NOMO-1 treated with dmso at 0.1 percent for 144 hours (cell line): Measurements from ENCODE around the gene CDK9.
"Not testable (repeated sequence)": the region's sequence is repeated elsewhere in the genome, so short reads cannot be mapped to it uniquely, and the experiment has no call there.

ENCODE experiments used
- DNase-seq: peaks from one replicate; lab custom pipeline; 2025; ENCODE audit not compliant: unreplicated experiment; lab: John Stamatoyannopoulos, UW

CDK9 gene

DNA sequence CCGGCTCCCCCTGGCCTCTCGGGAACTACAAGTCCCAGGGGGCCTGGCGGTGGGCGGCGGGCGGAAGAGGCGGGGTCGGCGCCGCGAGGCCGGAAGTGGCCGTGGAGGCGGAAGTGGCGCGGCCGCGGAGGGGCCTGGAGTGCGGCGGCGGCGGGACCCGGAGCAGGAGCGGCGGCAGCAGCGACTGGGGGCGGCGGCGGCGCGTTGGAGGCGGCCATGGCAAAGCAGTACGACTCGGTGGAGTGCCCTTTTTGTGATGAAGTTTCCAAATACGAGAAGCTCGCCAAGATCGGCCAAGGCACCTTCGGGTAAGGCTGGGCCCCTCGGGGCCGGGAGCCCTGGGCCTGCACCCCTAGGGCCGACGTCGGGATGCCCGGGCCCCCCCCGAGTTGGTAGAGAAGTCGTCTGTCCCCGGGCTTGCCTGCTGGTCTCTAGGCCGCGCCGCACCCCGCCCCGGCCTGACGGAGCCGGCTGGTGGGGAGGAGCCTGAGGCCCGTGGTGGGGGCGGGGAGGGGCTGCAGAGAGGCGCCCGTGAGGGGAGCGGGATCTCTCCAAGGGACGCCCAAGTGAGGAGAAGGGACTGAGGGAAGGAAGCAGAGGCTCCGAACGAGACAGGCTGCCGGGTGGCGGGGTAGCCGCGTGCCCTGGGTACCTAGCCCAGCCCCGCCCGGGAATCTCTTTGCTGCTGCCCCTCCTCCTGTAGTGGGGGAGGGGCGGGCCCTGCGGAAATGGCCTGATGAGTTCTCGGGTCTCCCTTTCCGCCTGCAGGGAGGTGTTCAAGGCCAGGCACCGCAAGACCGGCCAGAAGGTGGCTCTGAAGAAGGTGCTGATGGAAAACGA lies at the start of gene CDK9:
CDK9 (plus strand) TSS at position 102 of the 840 bp plus-strand sequence; CDS start at position 217, 115 bp downstream.
- peak; percentile 78 for DNase-seq

DNA sequence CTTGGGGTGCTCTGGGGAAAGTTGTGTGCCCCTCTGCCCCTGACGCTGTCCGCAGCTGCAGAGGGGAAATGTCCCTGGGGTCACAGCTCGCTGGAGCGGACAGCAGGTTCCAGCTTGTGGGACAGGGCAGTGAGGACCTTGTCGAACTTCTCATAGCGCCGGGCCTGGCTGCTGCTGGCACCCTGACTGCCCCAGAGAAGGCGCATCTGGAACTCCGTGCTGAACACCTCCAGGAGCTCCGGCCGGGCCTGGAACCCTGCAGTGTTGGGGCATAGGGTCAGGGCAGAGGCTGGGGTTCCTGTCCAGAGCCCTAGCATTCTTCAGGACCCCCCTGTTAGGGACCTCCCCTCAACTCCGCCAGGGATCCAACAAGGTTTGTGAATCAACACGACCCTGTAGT lies 47.2 kb upstream of the CDK9 start:
- no peak for DNase-seq

DNA sequence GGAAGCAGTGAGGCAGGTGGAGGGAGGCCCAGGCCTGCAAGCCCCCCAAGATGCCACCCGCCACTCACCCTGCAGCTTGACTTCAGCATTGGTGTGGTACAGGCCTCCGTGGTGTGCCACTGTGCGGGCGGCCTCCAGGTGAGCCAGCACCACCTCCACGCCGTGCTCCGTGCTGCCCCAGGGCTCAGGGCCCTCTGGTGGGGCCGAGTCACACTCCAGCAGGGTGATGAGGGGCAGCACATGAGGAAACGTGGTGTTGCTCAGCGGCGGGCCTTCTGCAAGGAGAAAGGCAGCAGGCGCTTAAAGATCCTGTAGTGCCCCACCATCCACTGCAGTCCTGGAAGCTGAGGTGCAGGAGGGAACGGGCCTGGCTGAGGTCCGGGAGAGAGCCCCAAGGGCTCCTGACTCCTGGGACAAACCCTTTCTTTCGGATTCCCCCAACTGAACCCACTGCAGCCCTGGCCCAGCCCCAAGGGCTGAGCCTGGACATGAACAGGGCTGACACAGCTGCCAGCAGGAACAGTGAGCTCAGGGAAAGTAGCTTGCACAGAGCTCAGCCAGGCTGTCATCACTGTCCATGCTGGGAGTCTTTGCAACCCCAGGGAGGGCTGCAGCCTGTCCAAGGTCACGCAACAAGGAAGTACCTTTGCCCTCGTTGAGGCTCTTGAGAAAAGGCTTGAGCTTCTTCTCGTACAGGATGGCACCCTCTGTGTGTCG lies 46.1 kb upstream of the CDK9 start:
- no peak for DNase-seq

DNA sequence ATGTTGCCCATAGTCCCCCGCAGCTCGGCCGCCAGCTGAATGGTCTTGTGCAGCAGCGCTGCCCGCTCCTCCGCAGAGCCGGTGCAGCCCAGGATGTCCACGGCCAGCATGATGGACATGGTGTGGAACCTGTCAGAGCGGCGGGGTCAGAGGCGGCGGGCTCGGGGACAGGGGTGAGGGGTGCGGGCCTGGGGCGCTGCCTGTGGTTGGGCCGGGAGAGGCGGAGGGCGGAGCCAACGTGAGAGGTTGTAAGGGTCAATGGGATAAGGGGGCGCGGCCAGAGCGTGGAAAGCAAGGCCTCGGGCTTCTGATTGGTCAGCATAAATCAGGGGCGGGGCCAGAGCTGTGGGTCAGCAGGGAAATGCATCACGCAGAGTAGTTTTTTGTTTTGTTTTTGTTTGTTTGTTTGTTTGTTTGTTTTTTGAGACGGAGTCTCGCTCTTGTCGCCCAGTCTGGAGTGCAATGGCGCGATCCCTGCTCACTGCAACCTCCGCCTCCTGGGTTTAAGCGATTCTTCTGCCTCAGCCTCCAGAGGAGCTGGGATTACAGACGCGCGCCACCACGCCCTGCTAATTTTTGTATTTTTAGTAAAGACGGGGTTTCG lies 43.9 kb upstream of the CDK9 start:
- no peak for DNase-seq

DNA sequence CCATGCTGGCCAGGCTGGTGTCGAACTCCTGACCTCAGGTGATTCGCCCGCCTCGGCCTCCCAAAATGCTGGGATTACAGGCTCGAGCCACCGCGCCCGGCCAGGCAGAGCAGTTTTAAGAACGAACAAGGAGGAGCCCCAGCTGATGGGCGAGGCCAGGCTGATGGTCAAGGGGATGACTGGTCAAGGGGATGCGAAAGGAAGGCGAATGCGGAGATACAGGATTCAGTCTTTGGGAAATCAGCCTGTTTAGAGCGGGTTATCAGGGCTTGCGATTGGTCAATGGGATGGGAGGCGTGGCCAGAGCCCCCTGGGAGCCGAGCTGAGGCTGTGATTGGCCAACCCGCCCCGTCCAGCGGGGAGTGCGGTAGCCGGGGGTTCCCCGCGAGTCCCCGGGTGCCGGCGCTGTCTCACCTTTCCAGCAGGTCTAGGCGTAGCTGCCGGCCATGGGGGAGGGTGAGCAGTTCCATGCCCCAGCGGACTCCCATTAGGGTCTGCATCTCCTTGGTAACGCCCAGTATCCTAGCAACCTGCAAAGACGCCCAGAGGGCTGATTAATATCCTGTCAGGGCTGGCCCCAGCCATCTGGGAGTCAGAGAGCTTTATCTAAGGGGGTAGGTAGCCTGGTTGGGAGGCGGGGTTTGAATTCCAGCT lies 43.3 kb upstream of the CDK9 start:
- no peak for DNase-seq

DNA sequence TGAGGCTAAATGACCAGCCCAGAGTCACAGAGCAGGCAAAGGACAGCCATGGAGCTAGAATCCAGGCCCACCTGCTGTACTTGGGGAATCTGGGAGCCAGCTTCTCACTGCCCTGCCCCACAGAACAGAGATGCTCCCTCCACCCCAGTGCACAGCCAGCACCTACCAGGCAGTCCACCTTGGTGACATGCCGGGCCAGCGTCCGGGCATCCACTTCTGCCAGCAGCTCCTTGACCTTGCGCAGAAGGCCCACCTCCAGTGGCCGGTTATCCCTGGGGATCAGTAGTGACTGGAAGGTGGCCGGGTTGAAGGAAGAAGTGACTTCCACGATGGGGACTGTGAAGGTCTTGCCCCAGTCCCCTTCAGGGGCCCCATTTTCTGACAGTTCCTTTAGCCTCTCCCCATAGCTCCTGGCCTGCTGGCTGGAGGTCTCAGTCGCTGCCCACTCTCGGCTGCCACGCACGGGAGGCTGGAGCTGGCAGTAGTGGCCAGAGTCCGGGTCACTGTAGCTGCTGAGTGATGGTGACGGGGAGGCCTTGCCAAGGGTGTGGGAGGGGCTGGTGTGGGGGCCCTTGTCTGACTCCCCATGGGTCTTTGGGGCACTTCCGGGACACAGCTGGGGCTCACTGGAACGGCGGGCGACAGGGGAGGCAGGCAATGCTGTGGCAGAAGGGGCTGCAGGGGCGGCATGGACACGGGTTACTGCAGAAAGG lies 41.3 kb upstream of the CDK9 start:
- DNase-seq: no peak

DNA sequence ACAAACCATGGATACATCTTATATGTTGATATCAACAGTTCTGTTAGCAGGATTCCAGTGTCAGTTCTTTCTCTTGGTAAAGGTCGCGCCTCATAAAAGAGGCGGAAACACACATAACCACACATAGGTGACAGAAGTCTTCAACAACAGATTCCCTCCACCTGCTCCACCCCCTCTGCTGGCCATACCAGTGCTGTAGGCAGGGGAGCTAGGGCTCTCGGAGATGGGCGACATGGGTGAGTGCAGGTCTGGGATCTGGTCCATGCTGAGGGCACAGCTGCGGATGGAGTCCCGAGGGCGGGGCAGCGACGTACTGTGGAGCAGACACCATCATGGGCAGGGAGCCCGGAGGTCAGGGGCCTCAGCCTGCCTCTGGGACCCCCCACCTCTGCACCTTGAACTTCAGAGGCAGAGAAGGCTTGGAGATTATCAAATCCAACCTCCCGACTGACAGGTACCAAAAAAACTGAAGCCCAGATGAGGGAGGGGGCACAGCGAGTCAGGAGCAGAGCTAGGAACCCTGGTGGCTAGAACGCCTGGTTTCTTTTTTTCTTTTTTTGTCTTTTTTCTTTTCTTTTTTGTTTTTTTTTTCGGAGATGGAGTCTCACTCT lies 38.8 kb upstream of the CDK9 start:
- no peak for DNase-seq

DNA sequence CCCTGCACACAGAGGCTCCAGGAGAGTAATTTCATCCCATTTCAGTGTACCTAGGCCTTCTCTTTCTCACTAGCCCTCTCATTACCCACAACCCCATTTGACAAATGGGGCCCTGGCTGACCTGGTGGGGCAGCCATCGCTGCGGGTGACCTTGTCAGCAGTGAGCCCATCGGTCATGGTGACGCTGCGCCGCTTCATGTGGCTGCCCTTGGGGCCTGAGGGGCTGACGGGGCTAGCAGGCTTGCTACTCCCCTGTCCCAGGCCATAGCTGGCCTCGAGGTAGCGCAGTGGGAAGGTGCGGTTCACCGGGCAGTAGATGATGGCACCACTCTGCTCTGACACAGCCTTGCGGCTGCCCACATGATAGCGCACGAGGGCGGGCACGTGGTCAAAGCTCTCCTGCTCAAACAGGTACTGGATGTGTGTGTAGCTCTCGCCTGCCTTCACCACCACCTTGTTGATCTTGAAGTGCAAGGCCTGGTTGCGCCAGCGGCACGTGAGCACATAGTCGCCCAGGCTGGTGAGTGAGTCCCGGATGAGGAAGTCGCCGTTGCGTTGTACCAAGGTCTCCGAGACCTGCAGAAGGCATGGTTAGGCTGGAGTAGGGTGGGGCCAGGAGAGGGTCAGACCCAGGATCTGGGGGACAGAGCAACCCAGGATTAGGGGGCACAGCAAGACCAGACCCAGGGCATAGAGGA lies 36.6 kb upstream of the CDK9 start:
- DNase-seq: no peak

DNA sequence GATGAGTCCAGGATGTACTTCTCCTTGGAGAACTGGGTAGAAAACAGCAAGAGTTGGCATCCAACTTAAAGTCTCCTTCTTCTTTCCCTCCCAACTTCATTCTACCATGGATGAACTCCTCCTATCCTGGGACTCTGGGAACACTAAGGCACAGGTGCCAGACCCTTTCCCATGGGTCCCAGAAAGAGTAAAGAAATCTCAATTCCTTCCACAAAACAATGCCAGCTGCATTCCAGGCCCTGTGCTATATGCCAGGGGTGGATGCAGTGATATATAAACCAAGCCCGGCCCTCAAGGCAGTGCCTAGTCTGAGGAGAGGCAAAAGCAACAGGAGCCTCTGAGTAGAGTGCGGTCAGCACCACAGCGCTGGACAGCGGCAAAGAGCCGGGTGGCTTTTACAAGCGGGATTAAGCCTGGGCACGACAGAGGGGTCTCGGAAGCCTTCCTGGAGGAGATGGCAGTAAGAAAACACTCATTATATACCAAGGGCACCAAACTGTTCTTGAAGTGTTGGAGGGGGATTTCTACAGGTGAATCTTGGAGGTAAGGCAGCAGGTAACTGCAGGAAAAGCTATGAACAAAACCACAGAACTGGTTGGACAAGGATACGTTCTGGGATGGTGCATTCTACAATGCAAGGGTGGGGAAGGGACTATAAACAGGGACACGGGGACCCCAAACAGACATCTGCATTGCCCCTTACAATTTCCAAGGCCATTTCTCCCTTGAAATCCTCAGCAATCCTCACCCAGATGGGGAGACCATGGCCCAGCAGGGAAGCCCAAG lies 34.4 kb upstream of the CDK9 start:
- no peak for DNase-seq

DNA sequence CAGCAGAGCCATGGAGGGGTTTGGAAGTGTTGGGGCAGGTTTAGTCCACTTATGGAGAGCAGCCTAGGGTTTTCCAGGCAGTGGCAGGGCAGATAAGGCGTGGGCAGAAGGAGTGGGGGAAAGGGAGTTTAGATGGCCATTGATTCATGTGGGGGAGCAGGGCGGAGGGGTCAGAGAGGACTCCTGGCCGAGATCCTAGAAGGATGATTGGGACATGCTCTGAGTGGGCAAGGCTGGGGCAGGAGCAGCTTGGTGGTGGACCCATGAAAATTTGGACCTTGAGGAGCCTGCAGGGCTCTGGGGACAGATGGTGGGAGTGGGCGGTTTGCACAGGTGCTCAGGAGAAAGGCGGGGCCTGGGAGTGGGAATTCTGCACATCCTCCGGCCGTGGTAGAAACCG lies 32.7 kb upstream of the CDK9 start:
- DNase-seq: no peak

DNA sequence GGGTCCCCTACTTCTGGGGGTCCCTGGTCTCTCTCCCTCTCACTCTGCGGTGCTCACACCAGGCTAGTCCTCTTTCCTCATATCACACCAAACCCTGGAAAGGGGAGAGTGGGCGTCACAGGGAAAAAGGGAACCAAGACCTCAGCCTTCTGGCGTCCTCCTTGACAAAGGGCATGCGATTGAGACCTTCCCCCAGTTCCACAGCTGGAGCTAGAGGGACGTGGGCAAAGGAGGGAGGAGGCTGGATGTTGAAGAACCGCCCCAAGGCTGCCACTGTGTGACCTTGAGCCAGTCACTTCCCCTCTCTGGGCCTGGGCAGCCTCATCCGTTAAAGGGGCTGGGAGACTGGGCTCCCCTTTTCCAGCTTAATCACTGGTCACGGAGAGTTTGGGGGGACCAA lies 32.2 kb upstream of the CDK9 start:
- no peak for DNase-seq

DNA sequence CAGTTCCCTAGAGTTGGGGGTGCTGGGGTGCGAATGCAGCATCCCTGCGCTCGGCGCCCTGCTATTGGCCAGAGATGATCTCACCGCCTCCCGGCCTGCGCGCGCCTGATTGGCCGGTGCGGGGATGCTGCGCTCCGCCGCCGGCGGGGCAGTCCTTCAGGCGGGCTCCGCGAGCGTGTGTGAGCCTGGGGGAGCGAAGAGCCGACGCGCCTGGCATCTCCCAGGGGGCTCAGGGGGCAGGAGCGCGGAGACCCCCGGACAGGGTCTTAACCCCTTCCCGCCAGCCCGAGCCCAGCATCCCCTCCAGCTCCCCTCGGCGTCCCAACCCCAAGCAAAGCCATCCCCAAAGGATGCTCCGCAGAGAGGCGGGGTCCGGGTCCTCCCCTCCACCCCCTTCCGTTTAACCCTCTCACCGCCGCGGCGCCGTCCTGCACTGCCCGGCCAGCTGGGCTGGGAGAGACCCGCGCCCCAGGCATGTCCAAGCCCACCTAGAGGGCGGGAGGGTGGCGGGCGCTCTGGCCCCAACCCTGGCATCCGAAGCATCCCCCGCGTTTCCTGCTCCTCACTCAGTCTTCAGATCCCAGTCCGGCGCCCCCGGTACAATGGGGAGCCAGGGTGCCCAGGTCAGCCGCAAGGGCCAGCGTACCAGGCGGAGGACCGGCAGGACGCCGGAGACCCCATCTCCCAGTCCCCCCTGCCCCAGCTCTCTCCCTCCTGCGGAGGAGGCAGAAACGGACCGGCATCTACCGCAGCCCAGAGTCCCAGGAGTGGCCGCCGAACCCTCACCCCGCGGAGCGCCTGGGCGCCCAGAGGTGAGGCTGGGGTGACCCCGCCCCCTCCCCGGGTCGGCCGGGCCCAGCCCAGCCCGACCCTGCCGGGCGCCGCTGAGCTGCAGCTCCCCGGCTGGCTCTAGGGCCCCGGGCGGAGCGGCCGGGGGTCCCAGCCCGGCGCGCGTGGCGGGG lies 31.5 kb upstream of the CDK9 start:
- no peak for DNase-seq

DNA sequence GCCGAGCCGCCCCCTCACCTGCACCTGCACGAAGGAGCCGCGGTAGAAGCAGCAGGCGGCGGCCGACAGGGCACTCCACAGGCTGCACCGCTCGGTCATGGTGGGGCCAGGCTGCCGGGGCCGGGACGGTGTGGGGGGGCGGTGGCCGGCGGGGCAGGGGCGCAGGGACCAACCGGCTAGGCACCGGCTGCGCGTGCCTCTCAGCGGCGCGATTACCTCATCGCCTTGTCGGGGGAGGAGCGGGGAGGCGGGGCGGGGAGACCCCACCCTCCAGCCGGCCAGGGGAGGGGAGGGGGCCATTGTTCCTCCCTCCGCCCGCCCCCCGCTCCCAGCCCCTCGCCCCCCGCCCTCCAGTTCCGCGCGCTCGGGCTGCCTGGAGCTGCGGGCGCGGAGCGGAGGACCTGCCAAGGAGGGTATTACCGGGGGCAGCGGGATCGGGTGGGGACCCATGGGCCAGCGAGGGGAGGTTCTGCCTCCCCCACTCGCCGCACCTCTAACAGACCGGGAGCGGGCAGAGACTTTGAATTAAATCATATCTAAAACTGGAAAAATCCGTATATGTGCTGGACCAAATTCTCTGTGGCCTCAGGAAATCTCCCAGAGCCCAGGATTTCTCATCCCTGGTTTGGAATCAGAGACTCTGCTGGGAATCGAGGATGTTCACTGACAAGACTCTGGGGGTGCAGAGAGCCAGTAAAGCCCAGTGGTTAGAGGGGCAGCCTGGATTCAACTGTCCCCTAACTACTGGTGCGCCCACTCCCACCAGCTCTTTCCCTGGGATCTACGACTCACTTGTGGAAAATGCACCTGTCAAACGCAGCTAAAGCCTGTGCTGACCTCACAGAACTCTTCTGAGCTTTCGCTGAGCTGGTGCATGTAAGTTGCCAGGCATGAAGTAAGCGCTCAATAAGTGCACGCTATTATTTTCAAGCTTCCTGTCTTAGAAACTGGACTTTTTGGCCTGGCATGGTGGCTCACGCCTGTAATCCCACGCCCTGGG lies 30.5 kb upstream of the CDK9 start:
- DNase-seq: no peak

DNA sequence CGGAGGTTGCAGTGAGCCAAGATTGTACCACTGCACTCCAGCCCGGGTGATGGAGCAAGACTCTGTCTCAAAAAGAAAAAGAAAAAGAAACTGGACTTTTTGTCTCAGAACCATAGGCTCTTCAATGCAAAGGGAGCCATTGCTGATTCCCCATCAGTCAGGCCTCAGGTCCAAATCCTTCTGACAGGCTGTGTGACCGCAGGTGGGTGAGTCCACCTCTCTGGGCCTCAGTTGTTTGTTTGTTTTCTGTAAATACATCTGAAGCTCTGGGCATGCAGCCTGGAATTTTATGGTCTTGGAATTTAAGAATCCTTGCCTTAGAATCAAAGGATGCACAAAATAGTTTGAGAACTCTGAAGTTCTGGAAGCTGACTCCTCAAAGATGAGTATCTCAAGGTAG lies 29.6 kb upstream of the CDK9 start:
- no peak for DNase-seq

DNA sequence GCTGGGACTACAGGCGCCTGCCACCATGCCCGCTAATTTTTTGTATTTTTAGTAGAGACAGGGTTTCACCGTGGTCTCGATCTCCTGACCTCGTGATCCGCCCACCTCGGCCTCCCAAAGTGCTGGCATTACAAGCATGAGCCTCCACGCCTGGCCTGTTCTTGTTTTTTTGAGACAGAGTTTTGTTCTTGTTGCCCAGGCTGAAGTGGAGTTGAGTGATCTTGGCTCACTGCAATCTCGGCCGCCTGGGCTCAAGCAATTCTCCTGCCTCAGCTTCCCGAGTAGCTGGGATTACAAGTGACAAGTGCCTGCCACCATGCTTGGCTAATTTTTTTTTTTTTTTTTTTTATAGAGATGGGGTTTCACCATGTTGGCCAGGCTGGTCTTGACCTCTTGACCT lies 29.1 kb upstream of the CDK9 start:
- DNase-seq: not testable (repeated sequence)

DNA sequence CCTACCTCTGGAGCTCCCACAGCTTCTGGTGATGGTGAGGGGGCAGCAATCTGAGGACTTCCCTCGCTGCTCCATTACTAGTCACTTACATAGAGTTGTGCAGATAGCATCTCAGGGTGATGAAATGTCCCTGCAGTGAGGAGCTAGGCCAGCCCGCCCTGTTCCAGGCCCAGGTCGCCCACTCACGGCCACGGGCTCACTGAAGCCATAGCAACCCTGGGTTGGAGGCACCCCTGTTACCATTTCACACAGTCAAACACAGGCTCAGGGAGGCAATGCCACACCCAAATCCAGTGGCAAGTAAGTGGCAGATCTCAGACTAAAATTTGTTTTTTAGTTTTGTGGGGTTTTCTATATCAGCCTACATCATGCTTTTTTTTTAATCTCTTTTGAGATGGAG lies 27.0 kb upstream of the CDK9 start:
- DNase-seq: no peak

DNA sequence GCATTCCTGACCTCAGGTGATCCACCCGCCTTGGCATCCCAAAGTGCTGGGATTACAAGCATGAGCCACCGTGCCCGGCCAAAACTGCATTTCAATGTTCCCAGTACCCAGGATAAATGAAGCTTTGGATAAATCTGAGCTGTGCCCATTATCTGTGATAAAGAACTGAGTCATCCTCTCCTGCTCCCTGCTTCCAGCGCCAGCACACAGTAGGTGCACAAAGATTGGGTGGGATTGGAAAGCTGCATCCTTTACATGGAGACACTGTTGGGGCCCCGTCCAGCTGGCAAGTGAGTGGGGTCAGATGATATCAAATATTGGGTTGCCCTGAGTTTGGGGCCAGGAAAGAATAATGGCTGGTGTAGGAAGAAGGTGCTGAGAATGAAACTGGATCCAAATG lies 24.8 kb upstream of the CDK9 start:
- no peak for DNase-seq
